RWPE2 (cell line): ENCODE results near the gene SERPINA3.
A peak's percentile ranks its signal among the peaks of the same experiment; 100 is the strongest.

Source experiments
- ATAC-seq: fragments of 200-7000 bp; cut with Tn5 transposase; 3 replicates; pipeline ENCODE4 v1.9.1; 2021; ENCODE audit warnings: low read depth
- DNase-seq: peaks from one replicate; pipeline ENCODE4 v3.0.0-alpha.2; 2020; ENCODE audit warnings: low spot score
- H3K27ac ChIP-seq: fragments of 450-650 bp; 2 replicates; pipeline ENCODE4 v1.5.1; 2017; ENCODE audit warnings: mild to moderate bottlenecking; ENCODE audit not compliant: poor library complexity, severe bottlenecking
- H3K27me3 ChIP-seq: fragments of 250-450 bp; sonication (Bioruptor Pico); 2 replicates; pipeline ENCODE4 v1.5.1; 2021; ENCODE audit warnings: mild to moderate bottlenecking, moderate library complexity; ENCODE audit not compliant: insufficient read depth, poor library complexity, severe bottlenecking
- H3K36me3 ChIP-seq: fragments of 250-450 bp; sonication (Bioruptor Pico); 2 replicates; pipeline ENCODE4 v1.5.1; 2020; ENCODE audit warnings: low read depth, mild to moderate bottlenecking, moderate library complexity
- H3K4me1 ChIP-seq: fragments of 250-450 bp; sonication (Bioruptor Pico); 2 replicates; pipeline ENCODE4 v1.5.1; 2021; ENCODE audit warnings: mild to moderate bottlenecking, moderate library complexity; ENCODE audit not compliant: insufficient read depth, poor library complexity, severe bottlenecking
- H3K4me3 ChIP-seq: fragments of 250-450 bp; sonication (Bioruptor Pico); 2 replicates; pipeline ENCODE4 v1.5.1; 2021; ENCODE audit warnings: mild to moderate bottlenecking, moderate library complexity; ENCODE audit not compliant: severe bottlenecking
- H3K9me3 ChIP-seq: fragments of 250-450 bp; sonication (Bioruptor Pico); 2 replicates; pipeline ENCODE4 v1.5.1; 2021; ENCODE audit warnings: mild to moderate bottlenecking, moderate library complexity; ENCODE audit not compliant: severe bottlenecking
- CTCF ChIP-seq: fragments of 450-650 bp; IDR thresholded peaks from one replicate; pipeline ENCODE4 v1.5.1; 2017; ENCODE audit warnings: mild to moderate bottlenecking, moderate library complexity; ENCODE audit not compliant: poor library complexity, severe bottlenecking

Gene SERPINA3

GRCh38 chr14:94665544-94665943 lies 53.4 kb downstream of the SERPINA3 start:
- H3K4me3 ChIP-seq = no peak overlapping the region
- no peak for TF ChIP-seq CTCF
- H3K27ac ChIP-seq = no peak overlapping the region
- H3K36me3 ChIP-seq = no peaks in the 10 kb centered on the region
- H3K27me3 ChIP-seq = no peaks in the 10 kb centered on the region
- DNase-seq (no peak), ATAC-seq (no peak)
- H3K4me1 ChIP-seq = peaks cover 5% of the 10 kb centered on the region
- no peaks in the 10 kb centered on the region for H3K9me3 ChIP-seq

- Histone ChIP-seq H3K4me1 (peaks cover 3% of the 10 kb centered on the region), H3K4me3 (no peak overlapping the region), H3K27ac (no peak overlapping the region), H3K36me3 (no peaks in the 10 kb centered on the region), H3K9me3 (no peaks in the 10 kb centered on the region), H3K27me3 (no peaks in the 10 kb centered on the region)
- ATAC-seq = no peak
- peak; percentile 35 for DNase-seq
- TF ChIP-seq CTCF = no peak
These were observed 58.6 kb downstream of the SERPINA3 start for GRCh38 chr14:94670692-94671285.

- Histone ChIP-seq H3K27ac (no peak overlapping the region), H3K4me3 (no peak overlapping the region), H3K27me3 (no peaks in the 10 kb centered on the region), H3K36me3 (no peaks in the 10 kb centered on the region), H3K9me3 (no peaks in the 10 kb centered on the region), H3K4me1 (peaks cover 3% of the 10 kb centered on the region)
- TF ChIP-seq CTCF = no peak
- ATAC-seq (peak; percentile 14; the same call in 1 of the 3 replicates), DNase-seq (peak; percentile 57)
These were observed 59.8 kb downstream of the SERPINA3 start for GRCh38 chr14:94671870-94672444.

GRCh38 chr14:94673071-94673470 lies 60.9 kb downstream of the SERPINA3 start:
- H3K36me3 ChIP-seq = no peaks in the 10 kb centered on the region
- H3K27me3 ChIP-seq = no peaks in the 10 kb centered on the region
- no peaks in the 10 kb centered on the region for H3K9me3 ChIP-seq
- ATAC-seq (no peak), DNase-seq (peak; percentile 44)
- H3K4me3 ChIP-seq = no peak overlapping the region
- H3K4me1 ChIP-seq = peaks cover 3% of the 10 kb centered on the region
- no peak for TF ChIP-seq CTCF
- H3K27ac ChIP-seq = no peak overlapping the region
